Stimulated activated CD4-positive, alpha-beta T cell treated with anti-CD3 and anti-CD28 coated beads, TNF-alpha, amount 100 ng/mL, for 1 hour (primary cell): ENCODE results near the gene SNX9.
A peak's percentile ranks its signal among the peaks of the same experiment; 100 is the strongest.

Experiments
- DNase-seq, 3 donors: peaks; one replicate each; pipeline ENCODE4 v3.0.0-alpha.2; 2020; ENCODE audit warnings: low read depth in 3 of 3, low spot score in 1 of 3

Gene SNX9

DNA sequence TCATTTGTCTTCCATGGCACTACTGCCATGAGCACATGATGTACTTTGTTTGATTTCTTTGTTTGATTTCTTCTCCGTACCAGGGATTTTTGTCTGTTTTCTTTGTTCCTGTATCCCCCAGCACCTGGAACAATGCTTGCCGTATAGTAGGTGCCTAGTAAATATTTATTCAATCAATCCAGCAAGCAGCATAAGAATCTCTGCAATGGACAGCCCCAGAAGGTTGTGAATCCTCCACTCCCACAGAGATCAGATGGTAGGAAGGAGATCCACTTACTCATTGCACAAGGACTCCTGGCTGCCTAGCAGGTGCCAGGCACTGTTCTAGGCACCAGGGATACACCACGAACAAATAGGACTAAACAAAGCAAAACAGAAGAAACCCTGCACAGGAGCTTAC is 151.9 kb downstream of the SNX9 start:
- DNase-seq: no peak

GRCh38 chr6:157975456-157975855 is 152.4 kb downstream of the SNX9 start:
- no peak for DNase-seq

- DNase-seq: no peak
These were observed 153.5 kb downstream of the SNX9 start for GRCh38 chr6:157976345-157977175.

GRCh38 chr6:157977176-157977804 is 154.2 kb downstream of the SNX9 start:
- DNase-seq: no peak

DNA sequence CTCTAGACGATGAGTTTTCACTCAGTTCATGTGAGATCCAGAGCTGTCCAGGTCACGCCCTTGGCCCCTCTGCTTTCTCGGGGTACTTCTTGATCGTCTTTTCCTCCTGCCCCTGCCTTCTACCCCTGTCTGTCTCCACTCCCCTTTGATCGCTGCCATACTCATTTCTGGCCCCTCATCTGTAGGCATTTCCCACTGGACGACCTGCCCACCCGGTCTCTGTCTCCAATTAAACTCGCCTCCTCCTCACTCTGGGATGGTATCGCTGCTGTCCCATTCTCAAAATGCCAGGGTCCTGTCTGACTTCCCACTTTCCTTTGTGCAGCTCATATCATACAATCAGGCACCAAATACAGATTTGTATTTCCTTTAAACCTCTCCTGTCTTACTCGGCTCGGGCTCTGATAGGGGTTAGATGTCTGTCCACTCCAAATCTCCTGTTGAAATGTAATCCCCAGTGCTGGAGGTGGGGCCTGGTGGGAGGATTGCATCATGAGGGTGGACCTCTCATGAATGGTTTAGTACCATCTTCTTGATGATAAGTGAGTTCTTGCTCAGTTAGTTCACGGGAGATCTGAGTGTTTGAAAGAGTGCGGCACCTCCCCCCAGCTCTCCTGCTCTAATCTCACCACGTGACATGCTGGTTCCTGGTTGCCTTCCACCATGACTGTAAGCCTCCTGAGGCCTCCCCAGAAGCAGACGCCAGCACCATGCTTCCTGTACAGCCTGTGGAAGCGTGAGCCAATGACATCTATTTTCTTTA is 155.2 kb downstream of the SNX9 start:
- DNase-seq: no peak

DNA sequence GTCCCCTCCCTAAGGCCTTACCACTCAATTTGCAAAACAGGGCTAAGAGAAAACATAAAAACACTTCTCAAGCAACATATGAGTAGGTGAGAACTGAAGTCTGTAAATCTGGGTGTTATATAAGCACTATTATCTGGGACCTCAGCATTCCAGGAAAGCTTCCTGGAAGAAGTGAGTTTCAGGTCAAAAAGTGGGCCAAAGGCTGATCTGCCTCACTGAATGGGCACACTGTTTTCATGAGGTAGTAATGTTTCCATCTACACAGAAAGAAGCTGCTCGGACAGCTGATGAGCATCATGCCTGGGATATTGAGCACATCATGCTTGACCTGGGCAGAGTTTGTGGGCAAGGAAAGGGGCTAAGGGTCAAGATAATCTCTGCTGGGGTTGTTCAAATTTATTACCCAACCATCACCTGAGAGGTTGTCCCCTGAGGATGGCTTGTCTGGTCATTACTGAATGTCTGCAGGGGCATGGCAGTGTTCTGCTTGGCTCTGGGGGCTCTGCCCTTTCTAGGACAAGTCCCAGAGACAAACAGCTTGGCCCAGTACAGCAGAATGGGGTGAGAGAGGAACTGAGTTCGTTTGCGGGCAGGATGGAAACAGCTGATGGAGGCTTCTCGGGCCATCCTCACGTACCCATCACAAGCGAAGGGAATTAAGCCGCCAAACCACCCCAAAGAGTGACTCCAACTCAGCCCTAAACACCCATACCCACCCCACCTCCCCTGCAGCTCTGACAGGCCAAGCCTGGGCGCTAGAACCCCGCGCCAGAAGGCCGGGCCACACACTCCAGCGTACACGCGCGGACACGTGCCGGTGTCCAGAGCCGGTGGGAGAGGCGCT is 157.5 kb downstream of the SNX9 start:
- DNase-seq: no peak

- no peak for DNase-seq
These were observed 158.0 kb downstream of the SNX9 start for GRCh38 chr6:157981132-157981394.

DNA sequence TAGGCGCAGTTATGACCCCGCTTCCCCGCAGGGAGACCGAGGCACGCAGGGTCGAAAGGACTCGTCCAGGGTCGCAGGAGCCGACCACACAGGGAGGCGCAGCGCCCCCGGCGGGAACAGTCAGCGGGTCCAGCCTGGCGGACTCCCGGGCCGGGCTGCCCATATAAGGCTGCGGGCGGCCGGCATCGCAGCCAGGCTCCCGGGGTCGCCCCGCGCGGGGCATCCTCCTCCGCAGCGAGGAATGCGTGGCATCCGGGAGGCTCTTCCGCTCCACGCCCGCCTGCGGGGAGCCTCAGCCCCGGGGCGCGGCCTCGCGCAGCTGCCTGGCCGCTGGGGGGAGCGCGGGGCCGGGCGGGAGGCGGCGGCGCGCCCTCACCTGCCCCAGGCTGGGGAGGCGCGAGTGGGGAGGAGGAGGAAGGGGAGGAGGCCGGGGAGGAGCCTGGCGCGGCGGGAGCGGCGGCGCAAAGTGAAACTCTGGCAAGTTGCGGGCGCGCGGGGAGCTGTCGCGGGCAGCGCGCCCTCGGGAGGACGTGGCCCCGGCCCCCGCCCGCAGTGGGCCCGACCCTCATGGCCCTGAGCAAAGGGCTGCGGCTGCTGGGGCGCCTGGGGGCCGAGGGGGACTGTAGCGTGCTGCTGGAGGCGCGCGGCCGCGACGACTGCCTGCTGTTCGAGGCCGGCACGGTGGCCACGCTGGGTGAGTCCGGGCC is 158.5 kb downstream of the SNX9 start, which contains the start of gene SYNJ2:
SYNJ2 (plus strand) TSS at position 469 of the 707 bp plus-strand sequence; CDS start at position 568, 99 bp downstream.
- DNase-seq: peak; percentile 60 to 76 (median 68)

DNA sequence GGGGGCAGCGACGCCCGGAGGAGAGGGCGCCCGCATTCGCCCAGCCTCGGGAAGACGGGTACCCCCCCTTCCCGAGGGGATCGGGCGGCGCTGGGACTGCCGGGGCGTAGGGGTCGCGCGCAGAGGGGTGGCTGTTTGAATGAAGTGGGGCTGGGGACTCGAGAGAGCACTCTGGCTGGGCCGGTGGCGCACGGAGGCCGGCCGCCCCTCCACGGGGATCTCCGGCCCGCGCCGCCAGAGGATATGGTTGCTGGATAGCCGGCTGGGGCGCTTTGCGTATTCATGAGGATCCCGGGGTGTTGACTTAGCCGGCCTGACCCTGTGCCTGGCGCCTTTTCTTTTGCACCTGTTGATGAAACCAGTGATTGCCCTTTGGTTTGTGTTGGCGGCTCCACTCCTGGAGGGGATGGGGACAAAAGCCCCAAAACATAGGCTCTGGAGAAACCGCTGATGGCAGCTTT is 159.1 kb downstream of the SNX9 start:
- DNase-seq: no peak

GRCh38 chr6:157982563-157983405 is 159.7 kb downstream of the SNX9 start:
- no peak for DNase-seq

DNA sequence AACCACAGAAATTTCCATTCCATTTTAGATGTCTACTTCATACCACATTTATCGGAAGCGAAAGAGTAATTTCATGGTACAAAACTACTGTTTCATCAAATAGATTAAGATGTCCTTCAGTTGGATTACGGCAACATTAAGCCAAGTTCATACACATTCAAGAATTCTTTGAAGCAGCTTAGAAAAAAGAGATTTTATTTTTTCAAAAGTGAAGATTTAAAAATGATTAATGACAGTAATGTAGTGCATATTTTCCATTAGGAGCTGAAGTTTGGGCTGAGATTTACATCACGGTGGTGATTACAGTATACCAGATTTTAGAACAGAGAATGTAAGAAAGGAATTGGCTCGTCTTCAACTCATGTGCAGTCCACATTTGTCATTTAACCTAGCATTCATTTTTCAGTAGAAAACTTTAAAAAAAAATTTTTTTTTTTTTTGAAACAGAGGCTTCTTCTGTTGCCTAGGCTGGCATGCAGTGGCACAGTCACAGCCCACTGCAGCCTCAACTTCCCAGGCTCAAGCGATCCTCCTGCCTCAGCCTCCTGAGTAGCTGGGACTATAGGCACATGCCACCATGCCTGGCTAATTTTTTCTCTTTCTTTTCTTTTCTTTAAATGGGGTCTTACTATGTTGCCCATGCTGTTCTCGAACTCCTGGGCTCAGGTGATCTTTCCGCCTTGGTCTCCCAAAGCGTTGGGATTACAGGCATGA is 160.5 kb downstream of the SNX9 start:
- no peak for DNase-seq

DNA sequence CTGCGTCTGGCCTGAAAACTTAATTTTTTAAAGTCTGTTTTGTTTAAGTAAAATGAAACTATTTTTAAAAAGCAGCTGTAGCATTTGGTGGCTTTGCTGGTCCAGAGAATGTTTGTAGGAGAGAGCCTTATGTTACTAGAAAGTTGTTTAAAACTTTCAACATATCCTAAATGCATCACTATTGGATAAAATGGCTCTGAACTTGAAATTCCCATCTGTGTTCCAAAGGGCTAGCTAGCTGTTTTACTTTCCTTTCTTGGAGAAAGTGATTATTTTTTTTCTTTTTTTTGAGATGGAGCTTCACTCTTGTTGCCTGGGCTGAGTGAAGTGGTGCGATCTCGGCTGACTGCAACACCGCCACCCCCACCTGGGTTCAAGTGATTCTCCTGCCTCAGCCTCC is 161.1 kb downstream of the SNX9 start:
- no peak for DNase-seq

DNA sequence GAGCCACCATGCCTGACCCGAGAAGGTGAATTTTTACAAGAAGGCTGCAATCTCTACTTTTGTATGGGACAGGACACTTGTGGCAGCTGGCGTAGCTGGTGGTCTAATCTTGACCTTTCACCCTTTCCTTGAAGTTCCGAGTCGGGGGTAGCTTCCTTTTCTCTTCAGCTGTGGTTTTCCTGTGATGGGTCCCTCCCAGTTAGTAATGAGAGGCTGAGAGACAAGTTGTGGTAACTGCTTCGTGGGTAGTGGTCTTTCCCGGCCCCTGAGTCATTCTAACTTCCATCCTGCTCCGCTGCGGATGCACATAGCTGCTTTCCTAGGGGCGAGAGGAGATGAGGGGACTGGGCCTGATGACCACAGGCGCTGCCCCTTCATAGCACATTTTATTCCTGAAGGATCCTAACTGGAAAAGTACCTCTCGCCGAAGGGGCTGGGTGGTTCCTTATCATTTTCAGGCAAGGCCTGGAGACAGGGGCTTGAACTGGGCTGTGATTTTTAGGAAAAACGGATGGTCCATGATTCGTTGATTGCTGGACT is 161.7 kb downstream of the SNX9 start:
- DNase-seq: no peak

- no peak for DNase-seq
These were observed 162.5 kb downstream of the SNX9 start for GRCh38 chr6:157985378-157986155.

- DNase-seq: no peak
These were observed 165.0 kb downstream of the SNX9 start for GRCh38 chr6:157987788-157988699.

- DNase-seq: no peak
These were observed 165.6 kb downstream of the SNX9 start for GRCh38 chr6:157988700-157989063.
